HepG2 (cell line): ENCODE measurements around the gene S100A7. TPM values are rescaled to one million over a fixed set of nuclear protein-coding genes. Genes with fewer than 3 reads are reported as not detected.

ENCODE experiments used
- ATAC-seq: fragments of 200-7000 bp; cut with Tn5 transposase; 3 replicates; pipeline ENCODE4 v1.9.1; 2020; ENCODE audit warnings: mild to moderate bottlenecking, moderate library complexity
- BruUV-seq: library from RNA; stranded (reverse); fragments of 400-500 nt; replicated peaks from 2 replicates; lab custom pipeline; 2021; lab: Mats Ljungman, UMichigan
- CTCF ChIA-PET: fragments of 300-600 bp; formaldehyde crosslinking; extraction: SDS; loops from one replicate; lab custom pipeline; 2021; ENCODE audit warnings: low total read pairs, inconsistent platforms, low intra/inter-chr PET ratio; lab: Yijun Ruan, JAX
- POLR2A ChIA-PET: fragments of 350-600 bp; sonication (Branson Sonifier 250); formaldehyde crosslinking; loops from one replicate; lab custom pipeline; 2020; ENCODE audit warnings: antibody characterized with exemption, inconsistent platforms; lab: Yijun Ruan, JAX
- DNase-seq: peaks from one replicate; pipeline ENCODE4 v3.0.0-alpha.2; 2015; ENCODE audit warnings: low spot score
- FAIRE-seq: peaks from 3 replicates; lab custom pipeline; 2011; peaks lifted over from hg19 to GRCh38; lab: Jason Lieb, UNC
- H2AFZ ChIP-seq: one replicate; pipeline ENCODE4 v1.6.1; 2011; ENCODE audit warnings: low read length, inconsistent platforms
- H3K27ac ChIP-seq: fragments of 300-600 bp; 3 replicates; pipeline ENCODE4 v1.8.0; 2011; ENCODE audit warnings: mixed run types, mild to moderate bottlenecking, mixed read lengths, low read length, inconsistent platforms; ENCODE audit not compliant: insufficient read depth; ENCODE audit errors: extremely low read length
- H3K27me3 ChIP-seq, 2 experiments: fragments of 200-600 bp in 1 of 2; 2 replicates in 1 of 2; 3 replicates in 1 of 2; pipeline versions ENCODE4 v1.6.0 to v1.8.0; 2011; ENCODE audit warnings: low read length in 2 of 2, mild to moderate bottlenecking in 2 of 2, moderate library complexity in 2 of 2, inconsistent platforms in 1 of 2; ENCODE audit not compliant: insufficient read depth in 2 of 2, control insufficient read depth in 1 of 2
- H3K36me3 ChIP-seq, 2 experiments: fragments of 200-600 bp in 1 of 2; replicated peaks in 1 of 2; 2 replicates in 1 of 2; 3 replicates in 1 of 2; pipeline versions ENCODE4 v1.5.1 to v1.8.0; 2011; ENCODE audit warnings: low read length in 2 of 2, inconsistent platforms in 1 of 2; ENCODE audit not compliant: insufficient read depth in 2 of 2, control insufficient read depth in 1 of 2
- H3K4me1 ChIP-seq: 2 replicates; pipeline ENCODE4 v1.5.1; 2012; ENCODE audit warnings: low read length, inconsistent platforms; ENCODE audit not compliant: insufficient read depth
- H3K4me2 ChIP-seq: 2 replicates; pipeline ENCODE4 v1.6.0; 2011; ENCODE audit warnings: low read depth, low read length, inconsistent platforms
- H3K4me3 ChIP-seq, 3 experiments: fragments of 200-600 bp in 1 of 3; sonication (generic), shearing (Covaris generic) in 1 of 3; replicated peaks in 1 of 3; 2 replicates each; pipeline ENCODE4 v1.5.1; 2011 to 2016; ENCODE audit warnings: low read length in 3 of 3, inconsistent platforms in 2 of 3, low read depth in 2 of 3, mild to moderate bottlenecking in 2 of 3, control low read depth in 1 of 3, mixed read lengths in 1 of 3; ENCODE audit not compliant: insufficient read depth in 1 of 3
- H3K79me2 ChIP-seq: one replicate; pipeline ENCODE4 v1.6.1; 2011; ENCODE audit warnings: low read length, inconsistent platforms; ENCODE audit not compliant: insufficient read depth
- H3K9ac ChIP-seq: 2 replicates; pipeline ENCODE4 v1.6.0; 2011; ENCODE audit warnings: mild to moderate bottlenecking, low read depth, low read length, inconsistent platforms; ENCODE audit not compliant: insufficient read depth
- H3K9me3 ChIP-seq: 2 replicates; pipeline ENCODE4 v1.5.1; 2012; ENCODE audit warnings: mild to moderate bottlenecking, low read length
- H4K20me1 ChIP-seq: 2 replicates; pipeline ENCODE4 v1.6.0; 2011; ENCODE audit warnings: inconsistent platforms, mild to moderate bottlenecking, low read length, moderate library complexity; ENCODE audit not compliant: insufficient read depth
- BCL6 ChIP-seq: IDR thresholded peaks from 2 replicates; pipeline ENCODE4 v1.6.1; 2016; ENCODE audit warnings: missing genetic modification reagents, missing compliant biosample characterization
- CBX5 ChIP-seq: sonication (generic); formaldehyde crosslinking; IDR thresholded peaks from 2 replicates; pipeline ENCODE4 v1.4.0; 2020; ENCODE audit warnings: missing genetic modification reagents, borderline replicate concordance
- HHEX ChIP-seq: IDR thresholded peaks from 2 replicates; pipeline ENCODE4 v1.6.1; 2016; ENCODE audit warnings: control low read depth
- MAFG ChIP-seq: sonication (generic); formaldehyde crosslinking; IDR thresholded peaks from 2 replicates; pipeline ENCODE4 v1.5.1; 2020; ENCODE audit warnings: mild to moderate bottlenecking, missing genetic modification reagents
- MYC ChIP-seq: sonication (generic); formaldehyde crosslinking; IDR thresholded peaks from 2 replicates; pipeline ENCODE4 v1.9.0; 2021; ENCODE audit warnings: missing genetic modification reagents, borderline replicate concordance
- NFKB2 ChIP-seq: sonication (generic); formaldehyde crosslinking; IDR thresholded peaks from 2 replicates; pipeline ENCODE4 v1.4.0; 2020; ENCODE audit warnings: missing genetic modification reagents, borderline replicate concordance
- NFYB ChIP-seq: sonication (generic); formaldehyde crosslinking; IDR thresholded peaks from 2 replicates; pipeline ENCODE4 v1.4.0; 2020; ENCODE audit warnings: missing genetic modification reagents
- TRIM24 ChIP-seq: sonication (generic); formaldehyde crosslinking; IDR thresholded peaks from 2 replicates; pipeline ENCODE4 v1.8.0; 2022; ENCODE audit warnings: mild to moderate bottlenecking, missing genetic modification reagents
- ZNF564 ChIP-seq: sonication (generic); formaldehyde crosslinking; IDR thresholded peaks from 2 replicates; pipeline ENCODE4 v1.8.1; 2023; ENCODE audit warnings: mild to moderate bottlenecking, missing genetic modification reagents
- ZNF720 ChIP-seq: sonication (generic); formaldehyde crosslinking; IDR thresholded peaks from 2 replicates; pipeline ENCODE4 v1.4.0; 2020; ENCODE audit warnings: missing genetic modification reagents
- WGBS: methylation state at CpG from one replicate; pipeline ENCODE4 v1.1.6; 2017; ENCODE audit warnings: low lambda C conversion rate; 5-methylcytosine and 5-hydroxymethylcytosine counted together
- in situ Hi-C: cut with HindIII; loops from 2 replicates; pipeline ENCODE4 v1.10.0; 2017; ENCODE audit warnings: low pct_unique_long_range_greater_than_20kb; ENCODE audit not compliant: extremely low pct_ligation_motif_present
- intact Hi-C: fragments of 100-400 bp; cut with micrococcal nuclease; formaldehyde crosslinking; loops from one replicate; pipeline ENCODE4 v1.10.0; 2022; ENCODE audit not compliant: unreplicated experiment
- polyA plus RNA-seq, 8 experiments: library from polyadenylated mRNA; depleted of rRNA in 3 of 8; stranded (reverse) in 7 of 8; unstranded in 1 of 8; fragments of >200 nt; fragmentation: Illumina TruSeq in 4 of 8; extraction: Trizol in 4 of 8; gene quantifications; 2 replicates each; pipeline versions ENCODE4 v1.2.1 to v1.2.3, GENCODE V29; 2011 to 2016; ENCODE audit warnings: low read depth in 4 of 8, missing spikeins in 1 of 8, mixed read lengths in 1 of 8; ENCODE audit not compliant: insufficient read depth in 1 of 8
- total RNA-seq, 5 experiments: library from RNA; depleted of rRNA; stranded (reverse); fragments of >200 nt; fragmentation: Illumina TruSeq; extraction: Trizol; gene quantifications; 2 replicates each; pipeline ENCODE4 v1.2.3, GENCODE V29; 2016; ENCODE audit warnings: low read depth in 1 of 5
- TF ChIP-seq, protein P1 (sequence below): fragments of 450-650 bp; IDR thresholded peaks from 2 replicates; pipeline ENCODE4 v1.6.1; 2017
- TF ChIP-seq, protein P2 (sequence below): sonication (generic); formaldehyde crosslinking; IDR thresholded peaks from 2 replicates; pipeline ENCODE4 v1.4.0; 2020; ENCODE audit warnings: missing genetic modification reagents

Gene S100A7
- total and polyA plus RNA-seq, 2 of the 13 experiments (the other 11 are each of a cell fraction or from before 2014, with no cell fraction given), result not detected

GRCh38 chr1:153483776-153484175, 23.3 kb upstream of the S100A7 start:
- Histone ChIP-seq H3K4me1 (peaks cover 25% of the 10 kb centered on the region), H3K27ac (no peak overlapping the region), H3K79me2 (no peaks in the 10 kb centered on the region), H2AFZ (no peak overlapping the region), H3K27me3 (peaks cover 0 to 9% of the 10 kb centered on the region in 2 experiments; a peak in 3 of 5 replicates), H3K36me3 (no peaks in the 10 kb centered on the region), H4K20me1 (no peaks in the 10 kb centered on the region), H3K4me3 (no peak overlapping the region), H3K9ac (no peak overlapping the region), H3K4me2 (no peak overlapping the region), H3K9me3 (no peaks in the 10 kb centered on the region)
- CTCF ChIA-PET, result no interaction called here
- WGBS, result 0% methylated on average over 6 of the region's 6 CpGs
- POLR2A ChIA-PET, result no interaction called here
- DNase-seq (no peak), FAIRE-seq (no peak), ATAC-seq (no peak)
- intact Hi-C loops (no loop called here), in situ Hi-C loops (no loop called here)
- TF ChIP-seq BCL6 (no peak), NFKB2 (CRISPR knock-in tag) (no peak), ZNF564 (CRISPR knock-in tag) (no peak), CBX5 (CRISPR knock-in tag) (no peak), TRIM24 (no peak), NFYB (CRISPR knock-in tag) (no peak), HHEX (no peak), ZNF720 (CRISPR knock-in tag) (no peak), MAFG (CRISPR knock-in tag) (no peak), MYC (CRISPR knock-in tag) (no peak)
- TF ChIP-seq, protein P1, sequence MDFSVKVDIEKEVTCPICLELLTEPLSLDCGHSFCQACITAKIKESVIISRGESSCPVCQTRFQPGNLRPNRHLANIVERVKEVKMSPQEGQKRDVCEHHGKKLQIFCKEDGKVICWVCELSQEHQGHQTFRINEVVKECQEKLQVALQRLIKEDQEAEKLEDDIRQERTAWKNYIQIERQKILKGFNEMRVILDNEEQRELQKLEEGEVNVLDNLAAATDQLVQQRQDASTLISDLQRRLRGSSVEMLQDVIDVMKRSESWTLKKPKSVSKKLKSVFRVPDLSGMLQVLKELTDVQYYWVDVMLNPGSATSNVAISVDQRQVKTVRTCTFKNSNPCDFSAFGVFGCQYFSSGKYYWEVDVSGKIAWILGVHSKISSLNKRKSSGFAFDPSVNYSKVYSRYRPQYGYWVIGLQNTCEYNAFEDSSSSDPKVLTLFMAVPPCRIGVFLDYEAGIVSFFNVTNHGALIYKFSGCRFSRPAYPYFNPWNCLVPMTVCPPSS, result no peak
- TF ChIP-seq, protein P2, sequence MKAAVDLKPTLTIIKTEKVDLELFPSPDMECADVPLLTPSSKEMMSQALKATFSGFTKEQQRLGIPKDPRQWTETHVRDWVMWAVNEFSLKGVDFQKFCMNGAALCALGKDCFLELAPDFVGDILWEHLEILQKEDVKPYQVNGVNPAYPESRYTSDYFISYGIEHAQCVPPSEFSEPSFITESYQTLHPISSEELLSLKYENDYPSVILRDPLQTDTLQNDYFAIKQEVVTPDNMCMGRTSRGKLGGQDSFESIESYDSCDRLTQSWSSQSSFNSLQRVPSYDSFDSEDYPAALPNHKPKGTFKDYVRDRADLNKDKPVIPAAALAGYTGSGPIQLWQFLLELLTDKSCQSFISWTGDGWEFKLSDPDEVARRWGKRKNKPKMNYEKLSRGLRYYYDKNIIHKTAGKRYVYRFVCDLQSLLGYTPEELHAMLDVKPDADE (CRISPR knock-in tag), result no peak
- no TSS peak for BruUV-seq
